GM10266 (cell line): ENCODE results near the gene IPO4.

Experiments used
- DNase-seq: peaks from one replicate; pipeline ENCODE4 v3.0.0; 2012; ENCODE audit errors: extremely low spot score
- CTCF ChIP-seq: IDR thresholded peaks from 2 replicates; pipeline ENCODE4 v1.5.1; 2012; ENCODE audit warnings: mild to moderate bottlenecking, low read depth; ENCODE audit not compliant: control insufficient read depth, insufficient read depth; ENCODE audit errors: missing control alignments

The IPO4 gene

DNA sequence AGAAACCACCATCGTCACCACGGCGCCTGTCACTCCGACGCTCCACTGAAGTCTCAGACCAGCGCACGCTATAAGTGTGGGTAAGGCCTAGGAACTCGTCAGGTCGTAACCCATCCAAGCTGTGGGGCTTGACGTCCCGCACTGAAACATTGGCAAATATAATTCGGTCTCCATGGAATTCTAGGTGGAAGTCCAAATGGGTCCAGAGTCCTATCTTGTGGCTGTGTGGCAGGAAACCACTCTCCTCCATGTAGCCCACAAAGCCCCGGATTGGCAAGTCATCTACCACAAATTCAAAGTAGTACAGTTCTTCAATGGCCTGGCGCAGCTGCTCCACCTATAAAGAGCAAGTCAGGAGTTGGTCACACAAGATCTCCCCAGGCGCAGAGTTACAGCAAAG, 4.3 kb upstream of the IPO4 start:
- DNase-seq: no peak
- TF ChIP-seq CTCF: no peak

- no peak for TF ChIP-seq CTCF
- no peak for DNase-seq
Measured at GRCh38 chr14:24190416-24190815, 1.8 kb upstream of the IPO4 start.

DNA sequence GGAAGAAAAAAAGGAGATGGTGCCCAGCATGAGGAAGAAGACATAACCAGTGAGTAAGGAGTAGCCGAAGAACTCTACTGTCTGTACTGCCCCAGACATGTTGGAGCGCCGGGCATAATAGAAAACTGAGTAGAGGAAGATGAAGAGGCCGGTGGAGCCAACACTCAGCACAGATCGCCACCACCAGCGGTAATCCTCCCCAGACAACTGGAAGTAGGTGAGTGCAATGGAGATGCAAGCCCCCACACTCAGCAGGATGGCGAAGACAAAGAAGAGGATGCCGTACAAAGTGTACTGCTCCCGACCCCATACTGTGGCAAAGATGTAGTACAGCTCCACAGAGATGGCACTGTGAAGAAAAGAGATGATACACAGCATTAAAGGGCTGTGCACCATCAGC, 844 bp upstream of the IPO4 start:
- TF ChIP-seq CTCF: no peak
- no peak for DNase-seq

GRCh38 chr14:24189059-24189375, 401 bp upstream of the IPO4 start:
- no peak for TF ChIP-seq CTCF
- no peak for DNase-seq

- TF ChIP-seq CTCF: no peak
- no peak for DNase-seq
Measured at GRCh38 chr14:24187539-24187915, 1.1 kb downstream of the IPO4 start.

DNA sequence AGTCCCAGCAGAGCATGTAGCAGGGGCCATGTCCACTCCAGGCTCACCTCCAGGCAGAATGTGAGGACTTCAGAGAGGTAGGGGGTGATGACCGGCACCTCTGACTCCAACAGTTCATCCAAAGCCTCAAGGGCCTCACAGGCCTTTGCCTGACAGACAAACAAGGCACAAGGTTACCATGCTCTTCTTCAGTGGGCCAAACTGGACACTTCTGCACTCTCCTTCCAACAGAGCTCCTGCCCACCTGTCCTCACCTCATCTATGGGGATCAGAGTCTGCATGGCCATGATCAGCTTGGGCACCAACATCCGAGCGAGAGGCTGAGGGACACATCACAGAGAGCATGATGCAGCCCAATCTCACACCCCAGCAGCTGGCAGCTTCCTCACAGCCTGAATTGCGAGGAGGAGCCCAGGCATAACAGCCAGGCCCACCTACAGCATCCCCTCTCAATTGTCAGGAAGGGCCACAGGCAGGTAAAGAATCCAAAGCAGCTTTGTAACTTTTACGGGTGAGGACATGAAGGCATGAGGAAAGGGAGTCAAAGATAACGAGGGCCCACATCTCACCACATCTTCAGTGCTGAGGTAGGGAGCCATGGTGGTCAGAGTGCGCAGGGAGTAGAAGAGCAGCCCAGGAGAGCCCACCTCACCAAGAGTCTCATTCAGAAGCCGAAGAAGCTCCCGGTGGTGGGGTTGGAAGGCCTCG, 1.6 kb downstream of the IPO4 start:
- no peak for DNase-seq
- TF ChIP-seq CTCF: no peak

DNA sequence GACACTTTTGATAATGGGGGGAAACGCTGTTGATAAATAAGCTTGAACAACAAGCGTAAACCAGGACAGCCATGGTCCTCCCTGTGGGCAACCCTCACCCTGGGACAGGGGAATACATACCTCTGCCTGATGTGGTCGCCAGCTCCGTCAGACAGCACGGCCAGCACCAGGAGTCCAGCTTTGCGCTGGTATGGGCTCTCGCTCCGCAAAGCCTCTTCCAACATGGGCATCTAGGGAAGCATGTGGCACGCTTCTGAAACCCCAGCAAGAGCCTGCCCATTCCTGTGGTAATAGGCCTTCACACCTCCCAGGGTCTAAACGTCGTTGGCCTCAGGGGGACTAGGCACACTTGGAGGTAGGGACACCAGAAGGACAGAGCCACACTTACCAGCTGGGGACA, 2.9 kb downstream of the IPO4 start:
- DNase-seq: no peak
- no peak for TF ChIP-seq CTCF
